VCaP (cell line): ENCODE measurements around the gene PRR5L.

ENCODE experiments used
- H3K27ac ChIP-seq: fragments of 450-650 bp; 2 replicates; pipeline ENCODE4 v1.5.1; 2017
- CTCF ChIP-seq: fragments of 450-650 bp; conservative IDR thresholded peaks from 2 replicates; pipeline ENCODE4 v1.5.1; 2017; ENCODE audit warnings: mild to moderate bottlenecking, moderate library complexity

The PRR5L gene

GRCh38 chr11:36383195-36383594, 87.1 kb downstream of the PRR5L start:
- no peak for TF ChIP-seq CTCF
- no peak overlapping the region for H3K27ac ChIP-seq

GRCh38 chr11:36385121-36385970, 89.3 kb downstream of the PRR5L start:
- no peak overlapping the region for H3K27ac ChIP-seq
- no peak for TF ChIP-seq CTCF

- H3K27ac ChIP-seq: no peak overlapping the region
- no peak for TF ChIP-seq CTCF
Measured at GRCh38 chr11:36386411-36386810, 90.3 kb downstream of the PRR5L start.

GRCh38 chr11:36388071-36388470, 92.0 kb downstream of the PRR5L start:
- no peak for TF ChIP-seq CTCF
- H3K27ac ChIP-seq: no peak overlapping the region

GRCh38 chr11:36388951-36389350, 92.9 kb downstream of the PRR5L start:
- no peak for TF ChIP-seq CTCF

GRCh38 chr11:36389811-36390210, 93.7 kb downstream of the PRR5L start:
- no peak for TF ChIP-seq CTCF
- no peak overlapping the region for H3K27ac ChIP-seq

More at GRCh38 chr11:36388951-36389350, 92.9 kb downstream of the PRR5L start:
- H3K27ac ChIP-seq: no peak overlapping the region

- no peak for TF ChIP-seq CTCF
- no peak overlapping the region for H3K27ac ChIP-seq
Measured at GRCh38 chr11:36390963-36391471, 94.9 kb downstream of the PRR5L start.
